ENCODE data around the gene ASPG.

The ASPG gene

GRCh38 chr14:104140463-104141331 is 55.2 kb downstream of the ASPG start:
- peaks cover 49% of the 10 kb centered on the region for H3K27me3 Mint-ChIP-seq
- H3K9me3 Mint-ChIP-seq, result no peaks in the 10 kb centered on the region
- H3K4me1 Mint-ChIP-seq (ENCODE audit: low read depth), result peaks cover 7% of the 10 kb centered on the region
- intact Hi-C loops (cut with micrococcal nuclease), result no loop called here
- no peak overlapping the region for H3K4me3 Mint-ChIP-seq
- no peaks in the 10 kb centered on the region for H3K36me3 Mint-ChIP-seq (ENCODE audit: low read depth)
- no peak overlapping the region for H3K27ac Mint-ChIP-seq

DNA sequence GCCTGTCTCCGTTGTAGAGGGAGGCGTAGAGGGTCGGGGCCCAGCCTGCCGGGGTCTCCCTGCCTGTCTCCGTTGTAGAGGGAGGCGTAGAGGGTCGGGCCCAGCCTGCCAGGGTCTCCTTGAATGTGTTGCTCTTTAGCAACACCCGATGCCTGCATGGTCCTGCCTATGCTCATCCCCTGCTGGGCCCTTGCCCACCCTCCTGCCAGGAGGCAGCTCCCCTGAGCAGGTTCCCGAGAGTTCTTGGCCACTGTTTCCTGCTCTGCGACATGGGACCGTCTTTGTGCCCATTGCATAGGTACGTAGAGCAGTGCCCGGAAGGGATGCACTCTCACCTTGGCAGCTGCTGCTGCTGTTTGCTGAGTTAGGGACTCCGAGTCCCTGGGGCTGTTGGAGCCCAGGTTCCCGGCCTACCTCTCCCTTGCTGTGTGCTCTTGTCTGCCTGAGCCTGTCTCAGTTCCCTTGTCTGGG is 56.2 kb downstream of the ASPG start:
- H3K9me3 Mint-ChIP-seq, result no peaks in the 10 kb centered on the region
- peaks cover 42% of the 10 kb centered on the region for H3K27me3 Mint-ChIP-seq
- H3K4me1 Mint-ChIP-seq (ENCODE audit: low read depth), result peaks cover 6% of the 10 kb centered on the region
- intact Hi-C loops (cut with micrococcal nuclease), result no loop called here
- H3K36me3 Mint-ChIP-seq (ENCODE audit: low read depth), result no peaks in the 10 kb centered on the region
- no peak overlapping the region for H3K4me3 Mint-ChIP-seq
- H3K27ac Mint-ChIP-seq, result no peak overlapping the region

GRCh38 chr14:104142136-104142945 is 56.8 kb downstream of the ASPG start:
- intact Hi-C loops (cut with micrococcal nuclease), result no loop called here
- H3K36me3 Mint-ChIP-seq (ENCODE audit: low read depth), result no peaks in the 10 kb centered on the region
- no peak overlapping the region for H3K4me3 Mint-ChIP-seq
- no peaks in the 10 kb centered on the region for H3K4me1 Mint-ChIP-seq (ENCODE audit: low read depth)
- peaks cover 35% of the 10 kb centered on the region for H3K27me3 Mint-ChIP-seq
- H3K27ac Mint-ChIP-seq, result no peak overlapping the region
- H3K9me3 Mint-ChIP-seq, result no peaks in the 10 kb centered on the region

DNA sequence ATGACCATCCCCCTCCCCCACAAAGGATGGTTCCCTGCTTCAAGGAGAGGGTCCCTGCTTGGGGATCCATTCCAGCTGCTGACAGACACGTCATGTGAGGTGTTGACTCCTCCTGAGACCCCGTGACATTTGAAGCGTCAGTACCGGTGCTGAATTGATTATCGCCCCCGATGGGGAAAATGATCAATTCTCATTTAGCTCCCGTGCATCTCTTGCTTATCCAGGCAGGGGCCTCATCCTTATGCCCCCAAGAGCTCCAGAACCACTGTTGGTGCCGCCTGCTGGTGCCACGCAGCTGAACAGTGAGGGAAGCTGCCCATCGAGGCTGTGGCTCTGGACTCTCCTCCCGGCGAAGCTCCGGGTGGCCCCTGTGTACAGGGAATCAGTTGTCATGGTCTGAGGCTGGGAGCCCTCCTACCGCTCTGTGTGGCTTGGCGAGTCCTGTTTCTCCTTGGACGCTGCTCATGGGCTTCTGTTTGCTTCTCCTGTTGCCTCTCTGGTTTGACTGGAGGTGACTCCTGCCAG is 57.5 kb downstream of the ASPG start:
- intact Hi-C loops (cut with micrococcal nuclease), result no loop called here
- Mint-ChIP-seq H3K27ac (no peak overlapping the region), H3K36me3 (ENCODE audit: low read depth) (no peaks in the 10 kb centered on the region), H3K4me3 (no peak overlapping the region), H3K9me3 (no peaks in the 10 kb centered on the region), H3K27me3 (peaks cover 29% of the 10 kb centered on the region), H3K4me1 (ENCODE audit: low read depth) (no peaks in the 10 kb centered on the region)

- Mint-ChIP-seq H3K27me3 (peaks cover 27% of the 10 kb centered on the region), H3K4me3 (no peak overlapping the region), H3K36me3 (ENCODE audit: low read depth) (no peaks in the 10 kb centered on the region), H3K27ac (no peak overlapping the region), H3K4me1 (ENCODE audit: low read depth) (no peaks in the 10 kb centered on the region), H3K9me3 (no peaks in the 10 kb centered on the region)
- intact Hi-C loops (cut with micrococcal nuclease), result no loop called here
These were observed 58.3 kb downstream of the ASPG start for GRCh38 chr14:104143521-104144452.

DNA sequence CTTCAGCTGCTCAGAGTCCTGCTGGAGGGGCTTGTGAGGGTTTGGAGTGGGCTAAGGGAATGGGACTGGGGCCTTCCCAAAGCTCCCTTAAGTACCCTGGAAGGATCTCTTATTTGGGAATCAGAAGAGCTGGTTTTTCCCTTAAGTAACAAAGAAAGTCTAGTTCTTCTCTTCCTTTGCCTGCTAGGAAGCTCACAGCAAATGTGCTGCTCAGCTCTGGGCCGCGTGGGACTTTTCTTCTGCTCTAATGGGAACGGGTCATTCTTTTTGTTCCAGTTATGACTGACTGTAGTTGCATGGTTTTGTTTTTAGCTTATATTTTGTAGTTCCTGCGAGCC is 58.9 kb downstream of the ASPG start:
- intact Hi-C loops (cut with micrococcal nuclease), result no loop called here
- peaks cover 22% of the 10 kb centered on the region for H3K27me3 Mint-ChIP-seq
- no peak overlapping the region for H3K4me3 Mint-ChIP-seq
- H3K27ac Mint-ChIP-seq, result no peak overlapping the region
- no peaks in the 10 kb centered on the region for H3K9me3 Mint-ChIP-seq
- no peaks in the 10 kb centered on the region for H3K36me3 Mint-ChIP-seq (ENCODE audit: low read depth)
- H3K4me1 Mint-ChIP-seq (ENCODE audit: low read depth), result no peaks in the 10 kb centered on the region

DNA sequence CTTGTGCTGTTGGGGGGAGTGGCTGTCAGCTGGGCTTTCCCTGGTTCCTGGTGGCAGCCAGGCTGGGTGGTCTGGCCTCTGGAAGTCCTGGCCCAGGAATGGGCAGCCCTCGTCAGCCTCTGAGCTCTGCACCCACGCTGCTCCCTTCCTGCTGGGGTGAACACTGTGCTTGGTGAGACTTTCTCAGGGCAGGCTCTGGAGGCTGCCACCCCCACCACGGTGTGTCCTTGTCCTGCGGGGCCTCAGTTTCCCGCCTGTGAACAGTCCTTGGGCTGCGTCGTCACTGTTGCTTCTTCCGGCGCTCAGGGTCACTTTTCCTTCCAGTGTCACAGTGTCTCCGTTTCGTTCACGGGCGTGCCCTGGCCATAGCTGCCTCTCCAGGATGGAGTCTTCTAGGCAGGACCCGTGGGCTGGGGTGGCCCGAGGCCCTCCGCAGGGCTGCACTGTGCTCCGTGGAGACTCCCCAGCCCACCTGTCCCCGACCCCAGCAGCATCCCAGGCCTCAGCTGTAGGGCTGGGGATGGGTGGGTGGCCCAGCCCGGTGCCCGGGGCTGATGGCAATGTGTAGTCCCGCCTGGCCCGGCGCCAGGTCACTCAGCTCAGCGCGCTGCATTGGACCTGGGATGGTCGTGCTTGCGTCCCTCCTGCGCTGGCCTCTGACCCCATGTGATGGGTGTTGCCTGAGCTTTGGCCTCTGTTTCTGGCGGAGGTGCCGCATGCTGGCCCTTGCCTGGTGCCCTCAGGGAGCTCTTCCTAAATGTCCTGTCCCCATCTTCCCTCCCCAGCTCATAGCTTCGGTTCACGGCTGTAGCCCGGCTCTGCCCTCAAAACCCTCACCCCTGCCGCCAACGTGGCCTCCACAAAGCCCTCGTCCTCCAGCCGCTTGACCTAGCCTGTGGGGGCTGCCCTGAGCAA is 59.7 kb downstream of the ASPG start:
- H3K27ac Mint-ChIP-seq, result no peak overlapping the region
- H3K9me3 Mint-ChIP-seq, result no peaks in the 10 kb centered on the region
- peaks cover 15% of the 10 kb centered on the region for H3K27me3 Mint-ChIP-seq
- no peaks in the 10 kb centered on the region for H3K36me3 Mint-ChIP-seq (ENCODE audit: low read depth)
- H3K4me1 Mint-ChIP-seq (ENCODE audit: low read depth), result no peaks in the 10 kb centered on the region
- intact Hi-C loops (cut with micrococcal nuclease), result no loop called here
- H3K4me3 Mint-ChIP-seq, result no peak overlapping the region

DNA sequence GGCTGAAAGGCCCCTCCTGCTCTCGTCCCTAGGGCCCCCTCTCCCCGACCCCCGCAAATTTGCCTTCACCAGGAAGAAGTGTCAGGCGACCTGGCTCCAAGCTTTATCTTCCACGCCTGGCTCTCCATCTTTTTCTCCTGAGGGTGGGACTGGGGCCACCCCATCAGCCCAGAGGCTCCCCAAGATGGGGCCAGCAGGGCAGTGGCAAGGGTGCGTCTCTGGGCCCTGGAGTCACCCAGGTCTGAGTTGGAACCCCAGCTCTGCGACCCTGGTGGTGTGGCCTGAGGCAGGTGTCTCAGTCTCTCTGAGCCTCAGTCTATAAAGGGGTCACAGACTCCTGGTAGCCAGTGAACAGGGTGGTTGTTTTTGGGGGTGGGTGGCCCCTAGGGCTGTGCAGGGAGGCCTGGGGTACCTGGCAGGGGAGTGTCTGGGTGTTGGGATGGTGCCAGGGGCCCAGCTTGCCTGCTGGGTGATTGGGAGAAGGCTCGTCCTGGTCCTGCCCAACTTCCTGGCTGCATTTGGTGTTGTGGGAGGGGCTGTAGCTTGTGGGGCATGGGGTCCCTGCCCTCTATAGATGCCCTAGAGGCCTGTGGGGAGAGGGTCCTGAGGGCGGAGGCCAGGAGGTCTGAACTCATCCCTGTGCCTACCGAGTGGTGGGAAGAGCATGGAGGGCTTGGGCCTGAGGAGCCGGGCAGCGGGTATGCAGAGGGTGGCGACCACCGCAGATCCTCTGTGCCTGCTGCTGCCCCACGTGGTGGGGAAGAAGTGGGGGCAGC is 60.5 kb downstream of the ASPG start:
- no peaks in the 10 kb centered on the region for H3K9me3 Mint-ChIP-seq
- no peak overlapping the region for H3K27ac Mint-ChIP-seq
- intact Hi-C loops (cut with micrococcal nuclease), result no loop called here
- peaks cover 10% of the 10 kb centered on the region for H3K27me3 Mint-ChIP-seq
- no peaks in the 10 kb centered on the region for H3K36me3 Mint-ChIP-seq (ENCODE audit: low read depth)
- no peaks in the 10 kb centered on the region for H3K4me1 Mint-ChIP-seq (ENCODE audit: low read depth)
- no peak overlapping the region for H3K4me3 Mint-ChIP-seq

- Mint-ChIP-seq H3K4me1 (ENCODE audit: low read depth) (no peaks in the 10 kb centered on the region), H3K4me3 (no peak overlapping the region), H3K9me3 (no peaks in the 10 kb centered on the region), H3K36me3 (ENCODE audit: low read depth) (no peaks in the 10 kb centered on the region), H3K27ac (no peak overlapping the region), H3K27me3 (peaks cover 8% of the 10 kb centered on the region)
- intact Hi-C loops (cut with micrococcal nuclease), result no loop called here
These were observed 61.3 kb downstream of the ASPG start for GRCh38 chr14:104146651-104147345.

GRCh38 chr14:104147346-104148125 is 62.0 kb downstream of the ASPG start:
- Mint-ChIP-seq H3K4me3 (no peak overlapping the region), H3K4me1 (ENCODE audit: low read depth) (no peaks in the 10 kb centered on the region), H3K36me3 (ENCODE audit: low read depth) (no peaks in the 10 kb centered on the region), H3K27ac (no peak overlapping the region), H3K9me3 (no peaks in the 10 kb centered on the region), H3K27me3 (peaks cover 5% of the 10 kb centered on the region)
- intact Hi-C loops (cut with micrococcal nuclease), result no loop called here

GRCh38 chr14:104148433-104149277 is 63.2 kb downstream of the ASPG start:
- Mint-ChIP-seq H3K9me3 (no peaks in the 10 kb centered on the region), H3K27me3 (peaks cover 5% of the 10 kb centered on the region), H3K4me1 (ENCODE audit: low read depth) (no peaks in the 10 kb centered on the region), H3K36me3 (ENCODE audit: low read depth) (no peaks in the 10 kb centered on the region), H3K4me3 (no peak overlapping the region), H3K27ac (no peak overlapping the region)
- intact Hi-C loops (cut with micrococcal nuclease), result no loop called here
